ENCODE data around the gene WNT3A.

Gene WNT3A

DNA sequence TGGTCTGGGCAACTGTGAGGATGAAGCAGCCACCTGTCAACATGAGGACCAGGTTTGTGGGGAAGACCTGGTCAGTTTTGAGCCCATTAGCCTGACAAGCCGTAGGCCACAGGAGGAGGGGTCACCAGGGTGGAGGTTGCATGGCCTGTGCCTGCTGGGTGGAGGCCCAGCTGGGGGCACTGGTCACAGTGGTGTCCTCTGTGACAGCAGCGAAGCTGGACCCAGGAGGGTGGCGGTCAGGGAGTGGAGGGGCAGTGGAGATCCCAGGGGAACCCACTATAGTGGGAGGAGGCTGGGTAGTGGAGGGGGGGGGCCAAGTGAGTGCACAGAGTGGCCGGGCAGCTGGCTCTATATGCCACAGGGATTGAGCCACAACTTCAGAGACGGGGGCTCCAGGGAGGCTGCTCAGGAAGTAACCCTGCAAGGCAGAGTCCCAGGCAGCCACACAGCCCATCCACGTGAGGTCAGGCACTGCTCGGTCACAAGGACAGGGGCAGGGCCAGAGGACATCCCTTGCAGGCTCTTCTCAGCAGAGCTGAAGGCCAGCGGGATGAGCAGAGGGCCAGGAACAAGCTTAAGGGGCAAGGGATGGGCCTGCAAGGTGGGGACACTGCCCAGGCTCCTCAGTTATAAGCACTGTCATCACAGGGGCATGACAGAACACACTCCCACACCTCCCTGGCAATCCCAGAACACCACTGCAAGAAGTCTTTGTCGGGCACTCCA lies 98.6 kb downstream of the WNT3A start:
- Histone ChIP-seq H2AFZ (ENCODE audit: low read length) (no peak overlapping the region), H3K9ac (ENCODE audit: low read length) (no peak overlapping the region), H3K27me3 (replicated peaks; ENCODE audit: insufficient read depth, low read length) (no peaks in the 10 kb centered on the region), H4K20me1 (ENCODE audit: insufficient read depth, low read length) (peaks cover 1% of the 10 kb centered on the region; the same call in 1 of the 2 replicates), H3K27ac (ENCODE audit: low read length) (no peak overlapping the region), H3K36me3 (replicated peaks; ENCODE audit: insufficient read depth, low read length) (0 out of 2 replicates have a peak, but pooled peaks cover 3% of the 10 kb centered on the region), H3K9me3 (replicated peaks; ENCODE audit: insufficient read depth, low read length) (no peaks in the 10 kb centered on the region), H3K4me1 (ENCODE audit: low read length) (peaks cover 33% of the 10 kb centered on the region), H3K79me2 (ENCODE audit: low read length) (peaks cover 64% of the 10 kb centered on the region), H3F3A (ENCODE audit: insufficient read depth, low read length) (peaks cover 34% of the 10 kb centered on the region), H3K9me2 (replicated peaks; ENCODE audit: insufficient read depth, low read length) (no peaks in the 10 kb centered on the region), H3K4me3 (ENCODE audit: low read length) (no peak overlapping the region), H3K4me2 (ENCODE audit: low read depth, low read length) (no peak overlapping the region)
- no peak for DNase-seq
- TF ChIP-seq EZH2phosphoT487 (IDR thresholded peaks at IDR 0.05; ENCODE audit: low read length): no peak
- no peak for TF ChIP-seq EZH2 (optimal IDR thresholded peaks at IDR 0.05; ENCODE audit: low read depth, low read length)
- TF ChIP-seq, protein P1, sequence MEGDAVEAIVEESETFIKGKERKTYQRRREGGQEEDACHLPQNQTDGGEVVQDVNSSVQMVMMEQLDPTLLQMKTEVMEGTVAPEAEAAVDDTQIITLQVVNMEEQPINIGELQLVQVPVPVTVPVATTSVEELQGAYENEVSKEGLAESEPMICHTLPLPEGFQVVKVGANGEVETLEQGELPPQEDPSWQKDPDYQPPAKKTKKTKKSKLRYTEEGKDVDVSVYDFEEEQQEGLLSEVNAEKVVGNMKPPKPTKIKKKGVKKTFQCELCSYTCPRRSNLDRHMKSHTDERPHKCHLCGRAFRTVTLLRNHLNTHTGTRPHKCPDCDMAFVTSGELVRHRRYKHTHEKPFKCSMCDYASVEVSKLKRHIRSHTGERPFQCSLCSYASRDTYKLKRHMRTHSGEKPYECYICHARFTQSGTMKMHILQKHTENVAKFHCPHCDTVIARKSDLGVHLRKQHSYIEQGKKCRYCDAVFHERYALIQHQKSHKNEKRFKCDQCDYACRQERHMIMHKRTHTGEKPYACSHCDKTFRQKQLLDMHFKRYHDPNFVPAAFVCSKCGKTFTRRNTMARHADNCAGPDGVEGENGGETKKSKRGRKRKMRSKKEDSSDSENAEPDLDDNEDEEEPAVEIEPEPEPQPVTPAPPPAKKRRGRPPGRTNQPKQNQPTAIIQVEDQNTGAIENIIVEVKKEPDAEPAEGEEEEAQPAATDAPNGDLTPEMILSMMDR (IDR thresholded peaks at IDR 0.05; ENCODE audit: low read length): no peak

DNA sequence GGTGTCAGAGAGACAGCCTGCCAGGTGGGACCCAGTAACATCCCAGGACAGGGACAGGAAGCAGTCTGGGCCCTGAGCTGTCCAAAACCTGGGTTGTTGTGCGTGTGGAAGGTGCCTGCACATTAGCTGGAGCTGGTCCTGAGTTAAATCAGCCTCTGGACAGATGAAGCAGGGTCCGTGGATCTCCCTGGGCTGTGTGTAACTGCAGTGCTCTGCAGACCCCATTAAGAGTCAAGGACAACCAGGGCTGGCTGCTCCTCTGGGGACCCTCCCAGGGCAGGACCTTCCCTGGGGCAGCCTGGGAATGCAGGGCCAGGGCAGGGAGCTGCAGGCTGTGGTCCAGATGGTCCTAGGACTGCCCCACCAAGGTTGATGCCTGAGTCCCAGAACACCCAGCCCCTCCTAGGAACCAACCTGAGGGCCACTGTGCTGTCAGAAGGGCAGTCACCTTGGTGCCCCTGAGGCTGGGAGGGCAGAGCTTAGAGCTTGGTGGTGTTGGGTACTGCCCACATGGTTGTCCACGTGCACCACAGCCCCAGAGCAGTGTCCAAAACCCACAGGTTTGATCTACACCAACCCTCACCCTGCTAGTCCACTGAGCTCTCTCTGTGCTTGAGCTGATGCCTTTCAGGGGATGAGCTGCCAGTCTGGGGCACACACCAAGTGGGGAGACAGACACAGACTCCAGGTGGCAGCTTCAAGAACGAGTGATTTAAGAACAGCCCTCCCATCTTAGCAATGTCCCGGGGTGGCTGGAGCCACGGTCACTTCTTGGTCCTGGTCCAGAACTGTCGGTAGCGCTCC lies 99.4 kb downstream of the WNT3A start:
- H4K20me1 ChIP-seq (ENCODE audit: insufficient read depth, low read length): no peaks in the 10 kb centered on the region
- peaks cover 60% of the 10 kb centered on the region for H3K79me2 ChIP-seq (ENCODE audit: low read length)
- no peak overlapping the region for H3K4me3 ChIP-seq (ENCODE audit: low read length)
- TF ChIP-seq, protein P1 (IDR thresholded peaks at IDR 0.05; ENCODE audit: low read length): no peak
- TF ChIP-seq EZH2phosphoT487 (IDR thresholded peaks at IDR 0.05; ENCODE audit: low read length): no peak
- TF ChIP-seq EZH2 (optimal IDR thresholded peaks at IDR 0.05; ENCODE audit: low read depth, low read length): no peak
- no peaks in the 10 kb centered on the region for H3K9me2 ChIP-seq (replicated peaks; ENCODE audit: insufficient read depth, low read length)
- no peak overlapping the region for H3K4me2 ChIP-seq (ENCODE audit: low read depth, low read length)
- DNase-seq: no peak
- H3K4me1 ChIP-seq (ENCODE audit: low read length): peaks cover 34% of the 10 kb centered on the region
- H3K27me3 ChIP-seq (replicated peaks; ENCODE audit: insufficient read depth, low read length): no peaks in the 10 kb centered on the region
- peaks cover 31% of the 10 kb centered on the region for H3F3A ChIP-seq (ENCODE audit: insufficient read depth, low read length)
- H3K9ac ChIP-seq (ENCODE audit: low read length): no peak overlapping the region
- no peak overlapping the region for H3K27ac ChIP-seq (ENCODE audit: low read length)
- H2AFZ ChIP-seq (ENCODE audit: low read length): no peak overlapping the region
- no peaks in the 10 kb centered on the region for H3K9me3 ChIP-seq (replicated peaks; ENCODE audit: insufficient read depth, low read length)
- H3K36me3 ChIP-seq (replicated peaks; ENCODE audit: insufficient read depth, low read length): 0 out of 2 replicates have a peak, but pooled peaks cover 3% of the 10 kb centered on the region

DNA sequence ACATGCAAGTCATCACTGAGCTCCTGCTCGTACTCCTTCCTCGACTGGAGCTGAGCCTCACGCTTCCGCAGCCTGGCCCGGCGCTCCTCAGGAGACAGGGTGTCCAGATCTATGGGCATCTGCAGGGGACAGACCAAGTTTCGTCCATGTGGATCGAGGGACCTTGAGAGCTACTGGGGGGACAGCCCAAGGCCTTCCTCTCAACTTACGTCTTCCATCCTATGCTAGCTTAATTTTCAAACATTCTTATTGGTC lies 99.9 kb downstream of the WNT3A start:
- Histone ChIP-seq H3K4me1 (ENCODE audit: low read length) (peaks cover 30% of the 10 kb centered on the region), H3K9ac (ENCODE audit: low read length) (no peak overlapping the region), H3K4me3 (ENCODE audit: low read length) (no peak overlapping the region), H3K9me2 (replicated peaks; ENCODE audit: insufficient read depth, low read length) (no peaks in the 10 kb centered on the region), H3F3A (ENCODE audit: insufficient read depth, low read length) (peaks cover 28% of the 10 kb centered on the region), H3K27ac (ENCODE audit: low read length) (no peak overlapping the region), H4K20me1 (ENCODE audit: insufficient read depth, low read length) (no peaks in the 10 kb centered on the region), H3K4me2 (ENCODE audit: low read depth, low read length) (no peak overlapping the region), H3K79me2 (ENCODE audit: low read length) (peaks cover 54% of the 10 kb centered on the region), H3K9me3 (replicated peaks; ENCODE audit: insufficient read depth, low read length) (no peaks in the 10 kb centered on the region), H3K36me3 (replicated peaks; ENCODE audit: insufficient read depth, low read length) (0 out of 2 replicates have a peak, but pooled peaks cover 3% of the 10 kb centered on the region), H3K27me3 (replicated peaks; ENCODE audit: insufficient read depth, low read length) (no peaks in the 10 kb centered on the region), H2AFZ (ENCODE audit: low read length) (no peak overlapping the region)
- DNase-seq: no peak
- TF ChIP-seq EZH2phosphoT487 (IDR thresholded peaks at IDR 0.05; ENCODE audit: low read length) (no peak), EZH2 (optimal IDR thresholded peaks at IDR 0.05; ENCODE audit: low read depth, low read length) (no peak)
- TF ChIP-seq, protein P1 (IDR thresholded peaks at IDR 0.05; ENCODE audit: low read length): no peak

Measured in MM.1S (cell line).